HepG2 (cell line): Measurements from ENCODE around the gene MLLT10. TPM values are rescaled to one million over a fixed set of nuclear protein-coding genes. Genes with fewer than 3 reads are reported as not detected.
A peak's percentile ranks its signal among the peaks of the same experiment; 100 is the strongest.

Source experiments
- ARNT2 ChIP-seq: sonication (generic); formaldehyde crosslinking; IDR thresholded peaks from 2 replicates; pipeline ENCODE4 v1.8.0; 2022; ENCODE audit warnings: mild to moderate bottlenecking, low read depth, missing genetic modification reagents, moderate library complexity
- CREM ChIP-seq, 2 experiments: sonication (generic) in 1 of 2; formaldehyde crosslinking in 1 of 2; IDR thresholded peaks; 2 replicates each; pipeline versions ENCODE4 v1.4.0 to v1.6.1; 2016 to 2020; ENCODE audit warnings: antibody characterized with exemption in 1 of 2, mild to moderate bottlenecking in 1 of 2, missing genetic modification reagents in 1 of 2
- DR1 ChIP-seq: sonication (generic); formaldehyde crosslinking; IDR thresholded peaks from 2 replicates; pipeline ENCODE4 v1.8.0; 2021; ENCODE audit warnings: mild to moderate bottlenecking, missing genetic modification reagents, inconsistent platforms
- E2F5 ChIP-seq: sonication (generic); formaldehyde crosslinking; conservative IDR thresholded peaks from 2 replicates; pipeline ENCODE4 v1.4.0; 2020; ENCODE audit warnings: missing genetic modification reagents
- FOXA1 ChIP-seq, 2 experiments: fragments of 450-650 bp in 1 of 2; sonication (generic) in 1 of 2; formaldehyde crosslinking in 1 of 2; IDR thresholded peaks; 2 replicates each; pipeline versions ENCODE4 v1.4.0 to v1.6.1; 2016 to 2020; ENCODE audit warnings: missing genetic modification reagents in 1 of 2
- FOXP4 ChIP-seq: sonication (generic); formaldehyde crosslinking; IDR thresholded peaks from 2 replicates; pipeline ENCODE4 v1.4.0; 2020; ENCODE audit warnings: missing genetic modification reagents
- LCORL ChIP-seq, 2 experiments: fragments of 450-650 bp in 1 of 2; sonication (generic) in 1 of 2; formaldehyde crosslinking in 1 of 2; IDR thresholded peaks; 2 replicates each; pipeline versions ENCODE4 v1.5.0 to v1.6.1; 2017 to 2020; ENCODE audit warnings: antibody characterized with exemption in 1 of 2, missing genetic modification reagents in 1 of 2
- NCOA5 ChIP-seq: sonication (generic); formaldehyde crosslinking; IDR thresholded peaks from 2 replicates; pipeline ENCODE4 v1.4.0; 2020; ENCODE audit warnings: missing genetic modification reagents
- PRPF4 ChIP-seq: fragments of 200-400 bp; formaldehyde crosslinking; IDR thresholded peaks from 2 replicates; pipeline ENCODE4 v1.6.1; 2016; ENCODE audit warnings: low read length, low read depth; ENCODE audit not compliant: poor library complexity, severe bottlenecking
- RCOR2 ChIP-seq: IDR thresholded peaks from 2 replicates; pipeline ENCODE4 v1.6.1; 2016; ENCODE audit warnings: missing biosample characterization, missing genetic modification reagents
- RERE ChIP-seq: IDR thresholded peaks from 2 replicates; pipeline ENCODE4 v1.6.1; 2016; ENCODE audit warnings: low read depth, missing genetic modification reagents, missing compliant biosample characterization
- TCF7 ChIP-seq: sonication (generic); IDR thresholded peaks from 2 replicates; pipeline ENCODE4 v1.6.1; 2016; ENCODE audit warnings: antibody characterized with exemption, low read depth
- ZFP36L2 ChIP-seq: sonication (generic); formaldehyde crosslinking; IDR thresholded peaks from 2 replicates; pipeline ENCODE4 v1.4.0; 2020; ENCODE audit warnings: missing genetic modification reagents
- ZFY ChIP-seq: sonication (generic); formaldehyde crosslinking; IDR thresholded peaks from 2 replicates; pipeline ENCODE4 v1.4.0; 2020; ENCODE audit warnings: missing genetic modification reagents
- ZKSCAN8 ChIP-seq: IDR thresholded peaks from 2 replicates; pipeline ENCODE4 v1.6.1; 2016; ENCODE audit warnings: borderline replicate concordance, missing genetic modification reagents, missing compliant biosample characterization
- ZNF20 ChIP-seq: sonication (generic); formaldehyde crosslinking; IDR thresholded peaks from 2 replicates; pipeline ENCODE4 v1.4.0; 2020; ENCODE audit warnings: mild to moderate bottlenecking, moderate library complexity, missing genetic modification reagents
- ZNF256 ChIP-seq: sonication (generic); formaldehyde crosslinking; conservative IDR thresholded peaks from 2 replicates; pipeline ENCODE4 v1.4.0; 2020; ENCODE audit warnings: missing genetic modification reagents
- ZNF713 ChIP-seq: sonication (generic); formaldehyde crosslinking; IDR thresholded peaks from 2 replicates; pipeline ENCODE4 v1.4.0; 2020; ENCODE audit warnings: mild to moderate bottlenecking, missing genetic modification reagents
- ZNF816 ChIP-seq: sonication (generic); formaldehyde crosslinking; IDR thresholded peaks from 2 replicates; pipeline ENCODE4 v1.8.0; 2022; ENCODE audit warnings: missing genetic modification reagents, mild to moderate bottlenecking, borderline replicate concordance
- polyA plus RNA-seq, 8 experiments: library from polyadenylated mRNA; depleted of rRNA in 3 of 8; stranded (reverse) in 7 of 8; unstranded in 1 of 8; fragments of >200 nt; fragmentation: Illumina TruSeq in 4 of 8; extraction: Trizol in 4 of 8; gene quantifications; 2 replicates each; pipeline versions ENCODE4 v1.2.1 to v1.2.3, GENCODE V29; 2011 to 2016; ENCODE audit warnings: low read depth in 4 of 8, missing spikeins in 1 of 8, mixed read lengths in 1 of 8; ENCODE audit not compliant: insufficient read depth in 1 of 8
- total RNA-seq, 5 experiments: library from RNA; depleted of rRNA; stranded (reverse); fragments of >200 nt; fragmentation: Illumina TruSeq; extraction: Trizol; gene quantifications; 2 replicates each; pipeline ENCODE4 v1.2.3, GENCODE V29; 2016; ENCODE audit warnings: low read depth in 1 of 5

Gene MLLT10
- total and polyA plus RNA-seq, 2 of the 13 experiments (the other 11 are each of a cell fraction or from before 2014, with no cell fraction given) = 51.3 to 84.1 TPM

GRCh38 chr10:21724687-21725367 lies 190.8 kb downstream of the MLLT10 start (continued):
- TF ChIP-seq CREM (IDR thresholded peaks at IDR 0.05) (peak; percentile 21; the same call in 1 of the 2 replicates), CREM (CRISPR knock-in tag; IDR thresholded peaks at IDR 0.05) (no peak), RCOR2 (CRISPR knock-in tag) (peak; percentile 73; the same call in 1 of the 2 replicates), RERE (CRISPR knock-in tag) (0 out of 2 replicates have a peak, but pooled peaks have one; percentile 42), ZNF816 (CRISPR knock-in tag) (no peak), LCORL (IDR thresholded peaks at IDR 0.05) (peak; percentile 97), LCORL (CRISPR knock-in tag; IDR thresholded peaks at IDR 0.05) (0 out of 2 replicates have a peak, but pooled peaks have one; percentile 27), FOXP4 (CRISPR knock-in tag) (peak; percentile 48), ZNF20 (no peak), ARNT2 (CRISPR knock-in tag) (0 out of 2 replicates have a peak, but pooled peaks have one; percentile 25), TCF7 (peak; percentile 71), NCOA5 (no peak), ZNF256 (CRISPR knock-in tag) (no peak), ZNF713 (no peak), PRPF4 (no peak), E2F5 (CRISPR knock-in tag) (no peak), FOXA1 (IDR thresholded peaks at IDR 0.05) (no peak), FOXA1 (CRISPR knock-in tag; IDR thresholded peaks at IDR 0.05) (no peak), ZFP36L2 (CRISPR knock-in tag) (no peak), ZKSCAN8 (no peak; the same call in 1 of the 2 replicates), DR1 (CRISPR knock-in tag) (no peak), ZFY (peak; percentile 50)
